ENCODE measurements around the gene NAMPT.

DNA sequence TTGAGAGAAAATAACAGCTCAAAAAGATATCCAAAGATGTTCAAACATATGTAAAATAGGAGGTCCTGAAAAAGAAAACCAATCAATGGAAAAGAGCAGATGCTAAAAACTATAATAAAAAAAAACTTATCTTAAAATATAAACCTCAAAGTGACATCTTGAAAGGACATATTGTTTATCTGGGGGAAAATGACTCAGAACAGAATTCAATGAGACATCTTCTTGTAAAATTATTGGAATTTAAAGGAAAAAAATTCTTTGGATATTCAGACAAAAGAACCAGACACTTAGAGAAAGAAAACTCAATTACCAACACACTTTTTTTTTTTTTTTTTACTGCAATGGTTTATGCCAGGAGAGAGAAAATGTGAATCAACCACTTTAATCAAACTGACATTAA lies 58.9 kb downstream of the NAMPT start:
- TF ChIP-seq EZH2phosphoT487 (IDR thresholded peaks at IDR 0.05; ENCODE audit: insufficient read depth, low read depth) (no peak), EZH2 (IDR thresholded peaks at IDR 0.05; ENCODE audit: insufficient read depth, poor library complexity, severe bottlenecking) (no peak)

Data from GM23248 (cell line).